Measurements from ENCODE around the gene OTUD1.
"Not testable (repeated sequence)": the region's sequence is repeated elsewhere in the genome, so short reads cannot be mapped to it uniquely, and the experiment has no call there.

OTUD1 gene

GRCh38 chr10:23438547-23439451, at the start of gene OTUD1:
OTUD1 (plus strand) TSS chr10:23439075; CDS start chr10:23439458, 383 bp downstream.
- peak; percentile 95 for DNase-seq

- not testable (repeated sequence) for DNase-seq
Measured at GRCh38 chr10:23390408-23390807, 48.5 kb upstream of the OTUD1 start.

- DNase-seq: no peak
Measured at GRCh38 chr10:23390809-23391208, 48.1 kb upstream of the OTUD1 start.

- no peak for DNase-seq
Measured at GRCh38 chr10:23391821-23392220, 47.1 kb upstream of the OTUD1 start.

- no peak for DNase-seq
Measured at GRCh38 chr10:23395017-23395416, 43.9 kb upstream of the OTUD1 start.

GRCh38 chr10:23396695-23397094, 42.2 kb upstream of the OTUD1 start:
- DNase-seq: no peak

GRCh38 chr10:23399701-23400144, 39.2 kb upstream of the OTUD1 start:
- DNase-seq: no peak

GRCh38 chr10:23402856-23403255, 36.0 kb upstream of the OTUD1 start:
- DNase-seq: no peak

- no peak for DNase-seq
Measured at GRCh38 chr10:23403278-23403677, 35.6 kb upstream of the OTUD1 start.

- no peak for DNase-seq
Measured at GRCh38 chr10:23403719-23404118, 35.2 kb upstream of the OTUD1 start.

- no peak for DNase-seq
Measured at GRCh38 chr10:23404461-23404980, 34.4 kb upstream of the OTUD1 start.

- DNase-seq: no peak
Measured at GRCh38 chr10:23405540-23405939, 33.3 kb upstream of the OTUD1 start.

GRCh38 chr10:23406409-23406808, 32.5 kb upstream of the OTUD1 start:
- no peak for DNase-seq

- no peak for DNase-seq
Measured at GRCh38 chr10:23408330-23408976, 30.4 kb upstream of the OTUD1 start.

GRCh38 chr10:23412223-23412622, 26.7 kb upstream of the OTUD1 start:
- no peak for DNase-seq

- no peak for DNase-seq
Measured at GRCh38 chr10:23413629-23414089, 25.2 kb upstream of the OTUD1 start.

- DNase-seq: no peak
Measured at GRCh38 chr10:23414658-23415057, 24.2 kb upstream of the OTUD1 start.

GRCh38 chr10:23417254-23417653, 21.6 kb upstream of the OTUD1 start:
- DNase-seq: no peak

- DNase-seq: no peak
Measured at GRCh38 chr10:23418051-23418681, 20.7 kb upstream of the OTUD1 start.

- DNase-seq: no peak
Measured at GRCh38 chr10:23419201-23419600, 19.7 kb upstream of the OTUD1 start.

- DNase-seq: no peak
Measured at GRCh38 chr10:23419655-23420329, 19.1 kb upstream of the OTUD1 start.

- no peak for DNase-seq
Measured at GRCh38 chr10:23421397-23421796, 17.5 kb upstream of the OTUD1 start.

GRCh38 chr10:23422003-23422411, 16.9 kb upstream of the OTUD1 start:
- no peak for DNase-seq

All from midbrain (tissue), 1 donor.